ENCODE data around the gene FOXG1. TPM values are rescaled to one million over a fixed set of nuclear protein-coding genes. Genes with fewer than 3 reads are reported as not detected.
A peak's percentile ranks its signal among the peaks of the same experiment; 100 is the strongest.

The FOXG1 gene
- not detected for total RNA-seq
- not detected for polyA plus RNA-seq (ENCODE audit: insufficient read depth, low read depth, low replicate concordance)
- long read RNA-seq, donor 1 = 0 reads
- long read RNA-seq, donor 2, full-length matches to known transcripts = 1 of 1 reads
- long read RNA-seq, donor 2, partial matches to known transcripts = 0 of 1 reads
- long read RNA-seq, donor 2, other reads (novel, unspliced or antisense) = 0 of 1 reads
- long read RNA-seq, donor 3, full-length matches to known transcripts = 1 of 1 reads
- long read RNA-seq, donor 3, partial matches to known transcripts = 0 of 1 reads
- long read RNA-seq, donor 3, other reads (novel, unspliced or antisense) = 0 of 1 reads
- long read RNA-seq, donor 4 = 0 reads
- long read RNA-seq, donor 5 = 0 reads
- long read RNA-seq, donor 6 = 0 reads
- long read RNA-seq, donor 7 = 0 reads
- long read RNA-seq, donor 8 = 0 reads
- long read RNA-seq, donor 9, full-length matches to known transcripts = 1 of 1 reads
- long read RNA-seq, donor 9, partial matches to known transcripts = 0 of 1 reads
- long read RNA-seq, donor 9, other reads (novel, unspliced or antisense) = 0 of 1 reads
- long read RNA-seq, donor 10 = 0 reads

- Histone ChIP-seq H3K27ac (ENCODE audit: low read depth in 2 of 2, low read length in 2 of 2) (no peak within 1 kb of the TSS), H3K36me3 (ENCODE audit: control insufficient read depth in 2 of 3, insufficient read depth in 3 of 3, low read length in 3 of 3) (no peaks in the 10 kb centered on the region), H3K9me3 (ENCODE audit: control insufficient read depth in 2 of 3, insufficient read depth in 1 of 3, low read length in 3 of 3) (no peaks in the 10 kb centered on the region), H3K4me3 (ENCODE audit: low read length in 3 of 3) (peak within 1 kb of the TSS in 2 of 3 donors; percentile 12 to 16), H3K9ac (ENCODE audit: low read length in 3 of 3) (no peak within 1 kb of the TSS), H3K4me1 (ENCODE audit: control insufficient read depth in 2 of 3, insufficient read depth in 2 of 3, low read depth in 1 of 3, low read length in 3 of 3) (no peaks in the 10 kb centered on the region), H3K27me3 (ENCODE audit: control insufficient read depth, insufficient read depth, low read length) (peaks cover 76% of the 10 kb centered on the region)
- no peak for FAIRE-seq
- TF ChIP-seq CTCF (IDR thresholded peaks at IDR 0.05; ENCODE audit: borderline replicate concordance, extremely low read depth, insufficient read depth) = no peak
- DNase-seq = peak in 2 of 5 donors; percentile 51 to 70
- intact Hi-C loops (cut with DNase I) = no loop called here
Observed at GRCh38 chr14:28766469-28766955, at the start of gene FOXG1. FOXG1 (plus strand) TSS chr14:28766787; CDS start chr14:28767280, 493 bp downstream.

GRCh38 chr14:28719130-28719529, 47.5 kb upstream of the FOXG1 start:
- no peaks in the 10 kb centered on the region for H3K27me3 ChIP-seq (ENCODE audit: control insufficient read depth, insufficient read depth, low read length)
- intact Hi-C loops (cut with DNase I) = no loop called here
- H3K27ac ChIP-seq (ENCODE audit: low read depth in 2 of 2, low read length in 2 of 2) = no peak overlapping the region
- no peak for FAIRE-seq
- H3K4me3 ChIP-seq (ENCODE audit: low read length in 3 of 3) = no peak overlapping the region
- no peaks in the 10 kb centered on the region for H3K4me1 ChIP-seq (ENCODE audit: control insufficient read depth in 2 of 3, insufficient read depth in 2 of 3, low read depth in 1 of 3, low read length in 3 of 3)
- no peak for DNase-seq
- no peaks in the 10 kb centered on the region for H3K36me3 ChIP-seq (ENCODE audit: control insufficient read depth in 2 of 3, insufficient read depth in 3 of 3, low read length in 3 of 3)
- no peak overlapping the region for H3K9ac ChIP-seq (ENCODE audit: low read length in 3 of 3)
- no peak for TF ChIP-seq CTCF (IDR thresholded peaks at IDR 0.05; ENCODE audit: borderline replicate concordance, extremely low read depth, insufficient read depth)
- H3K9me3 ChIP-seq (ENCODE audit: control insufficient read depth in 2 of 3, insufficient read depth in 1 of 3, low read length in 3 of 3) = no peaks in the 10 kb centered on the region

DNA sequence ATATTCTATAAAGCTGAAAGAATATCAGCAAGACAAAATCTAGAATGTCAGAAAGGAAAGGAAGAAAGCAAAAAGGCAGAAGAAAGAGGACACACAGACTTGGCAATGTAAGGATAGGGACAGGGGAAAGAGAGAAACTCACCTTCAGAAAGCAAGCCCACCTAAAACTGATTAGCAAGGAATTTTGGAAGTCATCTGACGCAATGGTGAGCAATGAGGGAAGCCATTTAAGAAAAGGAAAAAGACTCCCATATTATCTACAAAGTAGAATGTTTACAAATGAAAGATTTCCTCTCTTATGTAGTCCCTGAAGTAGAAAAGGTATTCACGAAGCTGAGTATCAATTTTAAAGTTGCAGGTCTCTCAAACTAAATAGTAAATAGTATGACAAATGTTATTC, 35.2 kb upstream of the FOXG1 start:
- intact Hi-C loops (cut with DNase I) = no loop called here
- DNase-seq (no peak), FAIRE-seq (no peak)
- Histone ChIP-seq H3K9ac (ENCODE audit: low read length in 3 of 3) (no peak overlapping the region), H3K27ac (ENCODE audit: low read depth in 2 of 2, low read length in 2 of 2) (no peak overlapping the region), H3K36me3 (ENCODE audit: control insufficient read depth in 2 of 3, insufficient read depth in 3 of 3, low read length in 3 of 3) (no peaks in the 10 kb centered on the region), H3K4me3 (ENCODE audit: low read length in 3 of 3) (no peak overlapping the region), H3K27me3 (ENCODE audit: control insufficient read depth, insufficient read depth, low read length) (no peaks in the 10 kb centered on the region), H3K9me3 (ENCODE audit: control insufficient read depth in 2 of 3, insufficient read depth in 1 of 3, low read length in 3 of 3) (no peaks in the 10 kb centered on the region), H3K4me1 (ENCODE audit: control insufficient read depth in 2 of 3, insufficient read depth in 2 of 3, low read depth in 1 of 3, low read length in 3 of 3) (no peaks in the 10 kb centered on the region)
- no peak for TF ChIP-seq CTCF (IDR thresholded peaks at IDR 0.05; ENCODE audit: borderline replicate concordance, extremely low read depth, insufficient read depth)
